Stimulated activated naive CD8-positive, alpha-beta T cell treated with anti-CD3 and anti-CD28 coated beads, Interleukin-15, amount 100 ng/mL, for 72 hours (primary cell): ENCODE results near the gene MOB3B.
A peak's percentile ranks its signal among the peaks of the same experiment; 100 is the strongest.
"Not testable (repeated sequence)": the region's sequence is repeated elsewhere in the genome, so short reads cannot be mapped to it uniquely, and the experiment has no call there.

Experiments used
- ATAC-seq: fragments of 150-1000 bp; cut with Tn5 transposase; 2 replicates; pipeline ENCODE4 v1.10.0; 2021; ENCODE audit warnings: mild to moderate bottlenecking, moderate library complexity
- DNase-seq, 2 donors: peaks; one replicate each; pipeline ENCODE4 v3.0.0; 2021 to 2022
- H3K27ac Mint-ChIP-seq, 2 donors: one replicate each; pipeline ENCODE4 v1.8.0; 2022; ENCODE audit warnings: mild to moderate bottlenecking in 2 of 2, mixed read lengths in 2 of 2, moderate library complexity in 2 of 2
- H3K27me3 Mint-ChIP-seq: one replicate; pipeline ENCODE4 v1.8.0; 2022; ENCODE audit warnings: mixed read lengths
- H3K4me1 Mint-ChIP-seq: one replicate; pipeline ENCODE4 v1.8.0; 2022; ENCODE audit warnings: mild to moderate bottlenecking, mixed read lengths
- H3K4me3 Mint-ChIP-seq, 2 donors: one replicate each; pipeline ENCODE4 v1.8.0; 2022; ENCODE audit warnings: mild to moderate bottlenecking in 2 of 2, mixed read lengths in 2 of 2, moderate library complexity in 1 of 2
- H3K9me3 Mint-ChIP-seq, 2 donors: one replicate each; pipeline ENCODE4 v1.8.0; 2022; ENCODE audit warnings: mixed read lengths in 2 of 2

Gene MOB3B

DNA sequence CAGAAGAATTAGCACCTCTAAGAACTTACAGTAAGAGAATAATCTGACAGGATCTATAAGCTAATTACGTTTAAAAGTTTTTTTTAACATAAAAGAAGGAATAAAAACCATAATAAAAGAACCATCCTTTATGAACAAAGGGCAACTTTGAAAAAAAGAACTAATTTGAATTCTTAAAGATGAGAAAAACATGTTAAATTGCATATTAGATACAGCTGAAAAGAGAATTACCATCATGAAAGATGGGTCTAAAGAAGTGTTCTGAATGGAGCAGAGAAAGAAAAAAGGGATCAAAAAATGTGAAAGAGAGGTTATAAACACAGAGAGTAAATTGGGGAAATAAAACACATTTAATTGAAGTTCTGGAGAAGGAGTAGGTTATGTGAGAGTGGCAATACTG, 51.3 kb downstream of the MOB3B start:
- Mint-ChIP-seq H3K4me3 (no peak overlapping the region), H3K27me3 (no peaks in the 10 kb centered on the region), H3K9me3 (peaks cover 8 to 12% of the 10 kb centered on the region in 2 donors), H3K4me1 (no peaks in the 10 kb centered on the region), H3K27ac (peak overlapping the region in 1 of 2 donors; percentile 90)
- DNase-seq (no peak), ATAC-seq (no peak)

DNA sequence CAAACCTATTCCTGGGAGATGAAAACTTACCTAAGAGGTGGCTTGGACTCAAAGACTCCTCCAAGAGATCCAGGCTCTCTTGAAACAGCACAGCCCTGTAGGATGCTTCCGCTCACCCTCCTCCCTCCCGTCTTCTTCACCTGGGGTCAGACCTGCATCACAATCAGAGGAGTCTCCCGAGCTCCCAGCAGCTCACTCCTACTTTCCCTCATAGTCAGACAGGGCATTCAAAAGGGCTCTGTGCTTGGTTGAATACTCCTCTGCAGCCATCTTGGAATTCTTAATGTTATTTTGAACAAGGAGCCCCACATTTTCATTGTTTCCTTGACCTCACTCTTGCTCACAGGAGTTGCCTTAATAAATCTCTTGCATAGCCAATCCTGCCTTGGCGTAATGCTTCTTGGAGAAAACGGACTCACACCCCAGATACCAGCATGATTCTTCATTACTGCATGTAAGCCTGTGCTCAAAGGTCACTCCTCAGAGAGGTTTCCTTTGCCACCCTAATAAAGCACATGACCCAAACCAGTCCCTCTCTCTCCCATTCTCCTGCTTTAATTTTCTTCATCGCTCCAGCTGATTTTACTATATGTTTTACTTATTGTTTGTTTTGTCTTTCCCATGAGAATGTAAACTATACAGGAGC, 52.6 kb downstream of the MOB3B start:
- Mint-ChIP-seq H3K27ac (no peak overlapping the region), H3K27me3 (no peaks in the 10 kb centered on the region), H3K4me1 (no peaks in the 10 kb centered on the region), H3K9me3 (peaks cover 8 to 12% of the 10 kb centered on the region in 2 donors), H3K4me3 (no peak overlapping the region)
- DNase-seq, result no peak
- no peak for ATAC-seq

DNA sequence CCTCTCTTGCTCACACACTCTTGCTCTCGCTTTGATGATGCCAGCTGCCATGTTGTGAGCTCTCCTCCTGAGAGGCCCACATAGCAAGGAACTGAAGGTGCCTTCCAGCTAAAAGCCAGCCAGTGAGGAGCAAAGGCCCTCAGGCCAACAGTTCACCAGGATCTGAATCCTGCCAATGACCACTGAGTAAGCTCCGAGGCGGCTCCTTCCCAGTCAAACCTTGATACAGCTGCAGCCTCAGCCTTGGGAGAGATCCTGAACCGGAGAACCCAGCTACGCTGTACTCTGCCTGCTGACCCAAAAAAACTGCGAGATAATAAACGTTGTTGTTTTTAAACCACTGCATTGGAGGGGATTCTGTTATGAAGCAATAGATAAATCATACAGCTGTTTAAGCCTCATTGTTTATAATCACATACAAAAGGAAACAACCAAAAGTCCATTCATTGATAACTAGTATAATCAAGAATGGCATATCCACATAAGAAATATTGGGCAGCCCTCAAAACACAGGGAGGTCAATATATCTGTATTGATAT, 54.5 kb downstream of the MOB3B start:
- Mint-ChIP-seq H3K4me1 (no peaks in the 10 kb centered on the region), H3K4me3 (no peak overlapping the region), H3K9me3 (peaks cover 8 to 12% of the 10 kb centered on the region in 2 donors), H3K27me3 (no peaks in the 10 kb centered on the region), H3K27ac (no peak overlapping the region)
- DNase-seq (no peak), ATAC-seq (no peak)

DNA sequence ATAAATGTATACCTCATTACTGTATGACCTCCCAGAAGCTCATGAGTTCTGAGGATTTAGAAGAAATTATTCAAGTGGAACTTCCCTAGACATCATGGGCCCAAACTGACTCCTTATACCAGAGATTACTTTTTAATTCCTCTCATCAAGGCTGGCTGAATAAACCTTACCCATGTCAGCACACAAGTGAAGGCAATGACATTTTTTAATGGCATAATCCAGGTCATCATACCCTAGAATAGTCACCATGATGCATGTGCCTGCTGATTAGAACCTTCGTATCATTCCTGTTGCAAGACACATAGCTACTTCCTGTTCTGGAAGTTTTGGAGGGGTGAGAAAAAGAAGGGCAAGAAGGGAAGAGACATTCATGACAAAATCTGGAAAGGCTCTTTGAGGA, 55.3 kb downstream of the MOB3B start:
- Mint-ChIP-seq H3K27me3 (no peaks in the 10 kb centered on the region), H3K9me3 (peaks cover 8 to 12% of the 10 kb centered on the region in 2 donors), H3K27ac (no peak overlapping the region), H3K4me1 (no peaks in the 10 kb centered on the region), H3K4me3 (no peak overlapping the region)
- ATAC-seq (no peak), DNase-seq (no peak)

DNA sequence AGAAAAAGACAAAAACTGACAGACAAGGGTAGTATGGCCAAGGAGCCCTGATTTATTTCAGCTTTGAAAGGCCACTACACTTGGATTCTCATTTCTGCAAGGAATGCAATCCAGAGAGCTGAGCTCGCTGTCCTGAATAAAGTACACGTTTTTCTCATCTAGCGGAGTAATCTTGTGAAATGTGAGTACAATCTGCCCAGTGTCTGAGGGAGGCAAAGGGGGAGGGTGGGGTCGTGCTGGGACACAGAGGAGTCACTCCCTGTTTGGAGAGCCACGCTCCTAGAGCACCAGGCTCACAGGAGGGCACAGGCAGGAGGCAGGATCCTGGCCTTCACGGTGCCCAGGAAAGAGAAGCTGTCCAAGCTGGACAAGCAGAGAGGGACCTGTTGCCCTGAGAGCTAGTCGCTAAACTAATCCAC, 56.5 kb downstream of the MOB3B start:
- no peak overlapping the region for H3K27ac Mint-ChIP-seq

DNA sequence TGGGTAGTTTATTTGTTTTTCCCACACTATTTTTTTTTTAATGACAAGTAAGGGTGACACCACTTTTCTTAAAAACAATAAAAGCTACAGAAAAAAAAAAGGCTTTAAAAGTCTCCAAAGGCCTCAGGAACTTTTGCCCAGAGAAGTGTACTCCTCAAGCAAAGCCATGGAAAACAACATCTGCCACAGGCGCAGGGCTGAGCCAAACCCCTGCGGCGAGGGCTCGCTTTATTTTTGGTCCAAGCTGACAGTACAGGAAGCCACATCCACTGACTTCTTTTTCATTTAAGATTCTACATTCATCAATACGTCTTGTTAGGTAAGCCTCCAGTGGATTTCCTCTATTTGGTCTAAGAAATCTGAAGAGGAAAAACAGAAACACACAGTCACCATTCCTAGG, 57.4 kb downstream of the MOB3B start:
- H3K27me3 Mint-ChIP-seq, result no peaks in the 10 kb centered on the region
- ATAC-seq, result no peak
- H3K4me1 Mint-ChIP-seq, result no peaks in the 10 kb centered on the region
- no peak overlapping the region for H3K4me3 Mint-ChIP-seq
- H3K9me3 Mint-ChIP-seq, result peaks cover 0 to 4% of the 10 kb centered on the region in 2 donors
- no peak for DNase-seq
- no peak overlapping the region for H3K27ac Mint-ChIP-seq

More for the DNA sequence above, 56.5 kb downstream of the MOB3B start:
- H3K4me1 Mint-ChIP-seq, result no peaks in the 10 kb centered on the region
- no peak for ATAC-seq
- no peak overlapping the region for H3K4me3 Mint-ChIP-seq
- no peak for DNase-seq
- H3K9me3 Mint-ChIP-seq, result peaks cover under 1 to 5% of the 10 kb centered on the region in 2 donors
- H3K27me3 Mint-ChIP-seq, result no peaks in the 10 kb centered on the region

DNA sequence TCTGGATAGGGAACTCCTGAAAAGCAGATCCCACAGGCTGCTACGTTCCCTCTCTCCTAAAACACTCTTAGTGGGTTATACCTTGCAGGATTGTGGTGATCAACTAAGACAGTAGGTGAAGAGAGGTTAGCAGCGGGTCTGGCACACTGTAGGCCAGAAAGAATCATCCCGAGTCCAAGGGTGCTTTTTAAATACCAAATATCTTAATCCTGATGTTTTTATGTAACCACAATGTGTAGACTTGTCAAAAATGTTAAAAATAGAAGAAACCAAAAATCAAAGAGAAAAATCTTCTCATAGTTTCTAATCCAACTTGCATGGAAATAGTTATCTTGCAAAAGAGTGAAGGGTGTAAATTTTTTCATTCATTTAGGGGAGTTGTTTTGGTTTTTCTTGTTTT, 57.8 kb downstream of the MOB3B start:
- Mint-ChIP-seq H3K4me1 (no peaks in the 10 kb centered on the region), H3K9me3 (no peaks in the 10 kb centered on the region), H3K4me3 (no peak overlapping the region), H3K27ac (no peak overlapping the region), H3K27me3 (no peaks in the 10 kb centered on the region)
- ATAC-seq (no peak), DNase-seq (no peak)

DNA sequence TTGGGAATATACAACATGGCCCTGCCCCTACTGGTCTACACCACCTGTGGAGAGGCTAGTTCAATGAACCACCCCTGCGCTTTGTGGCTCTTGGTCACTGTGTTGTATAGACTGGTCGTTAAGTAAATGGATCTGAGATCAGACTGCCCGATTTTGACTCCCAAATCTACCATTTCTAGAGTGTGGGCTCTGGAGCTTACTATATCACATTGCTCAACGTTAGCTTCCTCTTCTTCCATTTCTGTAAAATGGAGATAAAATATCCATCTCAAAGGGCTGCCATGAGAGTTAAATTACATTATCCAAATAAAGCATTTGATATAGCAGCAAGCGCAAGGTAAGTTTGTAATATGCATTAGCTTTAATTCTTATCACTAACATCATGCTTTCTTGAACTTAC, 58.2 kb downstream of the MOB3B start:
- Mint-ChIP-seq H3K27ac (no peak overlapping the region), H3K9me3 (peaks cover 0 to under 1% of the 10 kb centered on the region in 2 donors), H3K4me3 (no peak overlapping the region), H3K4me1 (no peaks in the 10 kb centered on the region), H3K27me3 (no peaks in the 10 kb centered on the region)
- ATAC-seq (no peak), DNase-seq (no peak)

DNA sequence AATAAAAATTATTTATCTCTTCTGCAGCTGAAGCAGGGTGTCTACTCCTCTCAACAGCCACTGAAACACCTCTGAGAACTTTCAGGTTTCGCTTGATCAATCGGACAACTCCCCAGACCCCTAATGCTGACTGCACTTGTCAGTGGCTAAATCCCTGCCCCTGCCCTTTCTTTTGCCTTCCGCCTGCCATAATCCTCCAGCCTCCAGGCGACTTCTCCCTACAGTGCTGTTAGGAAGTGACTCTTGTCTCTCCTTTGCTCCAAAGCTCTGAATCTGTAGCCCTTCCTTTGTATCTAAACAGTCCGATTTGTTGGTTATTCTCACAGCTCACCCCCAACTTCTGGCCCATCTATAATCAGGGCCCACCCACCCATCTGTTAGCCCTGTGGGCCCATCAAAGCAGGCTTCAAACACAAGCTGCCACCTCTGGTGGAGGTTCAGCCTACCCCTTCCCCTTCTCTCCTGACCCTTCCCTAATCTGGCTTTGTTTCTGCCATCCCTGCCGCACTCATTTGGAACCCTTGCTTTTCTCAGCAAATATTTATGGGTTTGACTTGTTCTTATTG, 59.2 kb downstream of the MOB3B start:
- no peak for ATAC-seq
- Mint-ChIP-seq H3K9me3 (peaks cover 0 to 3% of the 10 kb centered on the region in 2 donors), H3K27me3 (no peaks in the 10 kb centered on the region), H3K4me3 (no peak overlapping the region), H3K4me1 (no peaks in the 10 kb centered on the region), H3K27ac (no peak overlapping the region)
- no peak for DNase-seq

DNA sequence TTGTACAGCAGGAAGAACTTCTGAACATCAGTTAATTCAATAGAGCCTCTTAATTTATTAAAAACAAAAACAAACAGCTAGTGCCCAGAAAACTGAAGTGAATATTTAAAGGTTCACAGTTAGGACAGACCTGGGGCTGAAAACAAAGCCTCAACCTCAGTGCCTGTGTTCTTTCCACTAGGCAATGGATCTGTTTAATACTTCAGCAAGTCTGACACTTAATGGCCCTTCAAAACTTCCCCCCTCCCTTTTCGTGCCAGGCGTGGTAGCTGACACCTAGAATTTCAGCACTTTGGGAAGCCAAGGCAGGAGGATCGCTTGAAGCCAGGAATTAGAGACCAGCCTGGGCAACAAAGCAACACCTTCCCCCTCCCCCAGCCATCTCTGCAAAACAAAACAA, 60.1 kb downstream of the MOB3B start:
- no peak for ATAC-seq
- Mint-ChIP-seq H3K27ac (no peak overlapping the region), H3K4me1 (no peaks in the 10 kb centered on the region), H3K9me3 (peaks cover 0 to 3% of the 10 kb centered on the region in 2 donors), H3K4me3 (no peak overlapping the region), H3K27me3 (no peaks in the 10 kb centered on the region)
- DNase-seq, result no peak

DNA sequence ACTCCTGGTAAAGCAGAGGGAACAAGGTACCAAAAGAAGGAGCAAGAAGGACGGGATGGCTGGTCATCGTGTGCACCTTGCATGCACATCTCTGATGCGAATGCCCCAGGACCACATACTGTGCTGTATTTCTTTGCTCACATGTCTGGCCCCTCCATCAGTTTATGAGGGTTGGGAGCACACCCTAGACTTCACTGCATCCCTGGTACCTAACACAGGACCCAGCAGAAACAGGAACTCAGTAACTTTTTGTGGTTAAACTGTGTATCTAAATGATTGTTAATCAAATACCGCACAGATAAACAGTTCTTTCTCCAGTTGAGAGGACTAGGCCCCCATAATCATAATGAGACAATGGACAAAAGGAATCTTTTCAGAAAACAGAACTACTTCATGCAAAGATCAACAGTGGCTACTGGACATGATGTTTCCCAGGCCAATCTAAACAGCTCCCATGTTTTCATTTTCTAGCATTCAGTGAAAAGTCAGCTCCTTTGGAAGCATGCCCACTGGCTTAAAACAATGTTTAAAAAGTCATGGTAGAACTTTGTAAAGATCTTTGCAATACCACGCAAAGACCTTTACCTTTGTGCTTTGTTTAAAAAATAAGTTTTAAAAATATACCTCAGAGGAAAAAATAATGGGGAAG, 61.0 kb downstream of the MOB3B start:
- ATAC-seq (no peak), DNase-seq (no peak)
- H3K4me3 Mint-ChIP-seq, result no peak overlapping the region
- H3K27me3 Mint-ChIP-seq, result no peaks in the 10 kb centered on the region
- no peaks in the 10 kb centered on the region for H3K4me1 Mint-ChIP-seq
- H3K9me3 Mint-ChIP-seq, result peaks cover 0 to 3% of the 10 kb centered on the region in 2 donors
- H3K27ac Mint-ChIP-seq, result no peak overlapping the region

DNA sequence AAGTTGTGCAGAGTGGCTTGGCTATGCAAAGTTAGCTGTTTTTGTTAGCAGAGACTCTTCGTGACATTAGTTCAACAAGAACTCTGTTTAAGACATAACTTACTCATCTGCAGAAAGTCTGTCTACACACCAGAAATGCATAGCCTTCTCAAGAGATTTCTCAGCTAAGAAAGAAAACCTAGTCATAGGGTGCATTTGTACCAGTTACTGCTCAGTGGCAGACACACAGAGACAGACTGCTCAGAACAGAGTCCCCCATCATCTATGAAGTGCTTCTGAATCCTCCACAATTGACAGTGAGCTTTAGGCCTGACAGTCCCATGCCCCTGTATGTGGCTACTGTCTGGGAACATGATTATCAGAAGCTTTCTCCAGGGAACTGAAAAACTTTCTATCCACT, 61.6 kb downstream of the MOB3B start:
- H3K27me3 Mint-ChIP-seq, result no peaks in the 10 kb centered on the region
- ATAC-seq, result no peak
- H3K4me3 Mint-ChIP-seq, result no peak overlapping the region
- DNase-seq, result no peak
- no peak overlapping the region for H3K27ac Mint-ChIP-seq
- H3K9me3 Mint-ChIP-seq, result peaks cover 0 to 3% of the 10 kb centered on the region in 2 donors
- H3K4me1 Mint-ChIP-seq, result no peaks in the 10 kb centered on the region

DNA sequence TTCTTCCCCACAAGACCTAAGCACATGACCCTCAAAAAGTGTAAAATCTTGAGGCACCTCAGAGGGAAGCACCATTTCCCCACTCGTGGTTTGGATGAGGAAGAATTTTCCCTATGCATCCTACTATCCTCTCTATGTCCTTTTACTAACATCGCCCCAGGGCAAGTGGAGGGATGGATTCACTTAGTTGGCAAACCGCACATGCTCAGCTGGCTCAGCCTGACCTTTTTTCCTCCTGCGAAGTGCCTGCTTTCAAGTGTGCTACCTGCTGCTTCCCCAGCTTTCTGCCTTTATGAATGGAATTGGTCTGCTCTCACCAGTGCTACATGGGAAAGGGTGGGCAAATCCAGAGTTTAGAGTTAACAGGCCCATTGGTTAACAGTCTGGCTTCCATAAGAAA, 62.1 kb downstream of the MOB3B start:
- no peak for DNase-seq

DNA sequence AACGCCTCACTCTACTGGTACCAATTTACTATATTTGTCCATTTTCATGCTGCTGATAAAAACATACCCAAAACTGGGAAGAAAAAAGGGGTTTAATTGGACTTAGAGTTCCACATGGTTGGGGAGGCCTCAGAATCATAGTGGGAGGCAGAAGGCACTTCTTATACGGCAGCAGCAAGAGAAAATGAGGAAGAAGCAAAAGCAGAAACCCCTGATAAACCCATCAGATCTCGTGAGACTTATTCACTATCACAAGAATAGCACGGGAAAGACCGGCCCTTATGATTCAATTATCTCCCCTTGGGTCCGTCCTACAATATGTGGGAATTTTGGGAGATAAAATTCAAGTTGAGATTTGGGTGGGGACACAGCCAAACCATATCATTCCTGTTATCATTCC, 63.1 kb downstream of the MOB3B start:
- DNase-seq, H3K4me1 Mint-ChIP-seq, H3K9me3 Mint-ChIP-seq, H3K4me3 Mint-ChIP-seq, H3K27ac Mint-ChIP-seq, ATAC-seq, H3K27me3 Mint-ChIP-seq: not testable (repeated sequence)

More for the DNA sequence above, 62.1 kb downstream of the MOB3B start:
- no peaks in the 10 kb centered on the region for H3K4me1 Mint-ChIP-seq
- no peaks in the 10 kb centered on the region for H3K27me3 Mint-ChIP-seq
- H3K9me3 Mint-ChIP-seq, result peaks cover 0 to 3% of the 10 kb centered on the region in 2 donors
- no peak overlapping the region for H3K4me3 Mint-ChIP-seq
- no peak overlapping the region for H3K27ac Mint-ChIP-seq
- ATAC-seq, result no peak

DNA sequence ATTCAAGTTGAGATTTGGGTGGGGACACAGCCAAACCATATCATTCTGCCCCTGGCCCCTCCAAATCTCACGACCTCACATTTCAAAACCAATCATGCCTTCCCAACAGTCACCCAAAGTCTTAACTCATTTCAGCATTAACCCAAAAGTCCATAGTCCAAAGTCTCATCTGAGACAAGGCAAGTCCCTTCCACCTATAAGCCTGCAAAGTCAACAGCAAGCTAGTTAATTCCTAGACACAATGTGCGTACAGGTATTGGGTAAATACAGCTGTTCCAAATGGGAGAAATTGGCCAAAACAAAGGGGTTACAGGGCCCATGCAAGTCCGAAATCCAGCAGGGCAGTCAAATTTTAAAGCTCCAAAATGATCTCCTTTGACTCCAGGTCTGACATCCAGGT, 64.7 kb downstream of the MOB3B start:
- not testable (repeated sequence) for ATAC-seq, H3K4me1 Mint-ChIP-seq, H3K27ac Mint-ChIP-seq, H3K4me3 Mint-ChIP-seq, DNase-seq, H3K9me3 Mint-ChIP-seq, H3K27me3 Mint-ChIP-seq

DNA sequence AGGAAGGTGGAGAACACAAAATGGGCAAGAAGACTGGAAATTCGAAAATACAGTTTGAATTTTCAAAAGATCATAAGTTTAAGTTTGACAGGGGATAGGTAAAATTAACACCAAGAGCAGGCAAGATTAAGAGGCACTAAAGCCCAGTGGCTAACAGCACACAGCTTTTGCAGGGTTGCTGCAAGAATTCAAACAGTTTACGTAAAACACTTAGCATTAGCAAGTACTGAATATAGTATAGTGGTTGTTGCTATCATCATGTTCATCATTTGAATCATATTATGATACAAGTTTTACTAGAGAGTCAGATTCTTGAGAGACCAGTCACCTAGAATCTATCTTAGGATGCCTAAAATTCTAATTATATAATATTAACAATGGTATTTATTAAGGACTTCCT, 66.8 kb downstream of the MOB3B start:
- no peak overlapping the region for H3K4me3 Mint-ChIP-seq
- peaks cover 0 to 3% of the 10 kb centered on the region in 2 donors for H3K9me3 Mint-ChIP-seq
- no peaks in the 10 kb centered on the region for H3K27me3 Mint-ChIP-seq
- no peak overlapping the region for H3K27ac Mint-ChIP-seq
- peaks cover 6% of the 10 kb centered on the region for H3K4me1 Mint-ChIP-seq
- DNase-seq, result no peak
- no peak for ATAC-seq
